HepG2 (cell line): ENCODE measurements around the gene LIME1. TPM values are rescaled to one million over a fixed set of nuclear protein-coding genes. Genes with fewer than 3 reads are reported as not detected.

Experiments used
- AKAP8 ChIP-seq: sonication (generic); formaldehyde crosslinking; IDR thresholded peaks from 2 replicates; pipeline ENCODE4 v1.5.1; 2020; ENCODE audit warnings: mild to moderate bottlenecking, missing genetic modification reagents
- ATRX ChIP-seq: sonication (generic); formaldehyde crosslinking; IDR thresholded peaks from 2 replicates; pipeline ENCODE4 v1.4.0; 2020; ENCODE audit warnings: missing genetic modification reagents, borderline replicate concordance
- CCAR2 ChIP-seq: fragments of 200-400 bp; formaldehyde crosslinking; optimal IDR thresholded peaks from 2 replicates; pipeline ENCODE3; 2018; ENCODE audit warnings: low read depth, mild to moderate bottlenecking, low read length, moderate library complexity
- FOXA1 ChIP-seq, 2 experiments: fragments of 450-650 bp in 1 of 2; sonication (generic) in 1 of 2; formaldehyde crosslinking in 1 of 2; IDR thresholded peaks; 2 replicates each; pipeline versions ENCODE4 v1.4.0 to v1.6.1; 2016 to 2020; ENCODE audit warnings: missing genetic modification reagents in 1 of 2
- FOXP1 ChIP-seq, 2 experiments: fragments of 450-650 bp in 1 of 2; IDR thresholded peaks; 2 replicates each; pipeline ENCODE4 v1.6.1; 2017 to 2018; ENCODE audit warnings: antibody characterized with exemption in 1 of 2
- ISL2 ChIP-seq: sonication (generic); formaldehyde crosslinking; IDR thresholded peaks from 2 replicates; pipeline ENCODE4 v1.5.0; 2020; ENCODE audit warnings: missing genetic modification reagents
- KLF13 ChIP-seq: sonication (generic); formaldehyde crosslinking; IDR thresholded peaks from 2 replicates; pipeline ENCODE4 v1.4.0; 2020; ENCODE audit warnings: mild to moderate bottlenecking, missing genetic modification reagents
- MXD4 ChIP-seq: IDR thresholded peaks from 2 replicates; pipeline ENCODE4 v1.6.1; 2016; ENCODE audit warnings: mild to moderate bottlenecking, missing biosample characterization, missing genetic modification reagents
- MYNN ChIP-seq: sonication (generic); formaldehyde crosslinking; IDR thresholded peaks from 2 replicates; pipeline ENCODE4 v1.4.0; 2020; ENCODE audit warnings: mild to moderate bottlenecking, low read depth, missing genetic modification reagents
- NRL ChIP-seq: sonication (generic); formaldehyde crosslinking; IDR thresholded peaks from 2 replicates; pipeline ENCODE4 v1.5.0; 2020; ENCODE audit warnings: missing genetic modification reagents, mild to moderate bottlenecking, moderate library complexity, borderline replicate concordance
- RXRB ChIP-seq: IDR thresholded peaks from 2 replicates; pipeline ENCODE4 v1.6.1; 2016; ENCODE audit warnings: borderline replicate concordance, missing genetic modification reagents, missing compliant biosample characterization
- ZBTB7B ChIP-seq: sonication (generic); formaldehyde crosslinking; IDR thresholded peaks from 2 replicates; pipeline ENCODE4 v1.4.0; 2020; ENCODE audit warnings: missing genetic modification reagents
- ZMAT3 ChIP-seq: sonication (generic); formaldehyde crosslinking; conservative IDR thresholded peaks from 2 replicates; pipeline ENCODE4 v1.7.0; 2021; ENCODE audit warnings: missing genetic modification reagents
- ZNF460 ChIP-seq: sonication (generic); formaldehyde crosslinking; IDR thresholded peaks from 2 replicates; pipeline ENCODE4 v1.5.1; 2020; ENCODE audit warnings: missing genetic modification reagents, mild to moderate bottlenecking, borderline replicate concordance
- ZNF646 ChIP-seq: sonication (generic); formaldehyde crosslinking; IDR thresholded peaks from 2 replicates; pipeline ENCODE4 v1.9.0; 2021; ENCODE audit warnings: mild to moderate bottlenecking, missing genetic modification reagents
- ZNF883 ChIP-seq: sonication (generic); formaldehyde crosslinking; IDR thresholded peaks from 2 replicates; pipeline ENCODE4 v1.5.1; 2020; ENCODE audit warnings: mild to moderate bottlenecking, missing genetic modification reagents; ENCODE audit errors: not compliant biosample characterization
- ZSCAN20 ChIP-seq: sonication (generic); formaldehyde crosslinking; IDR thresholded peaks from 2 replicates; pipeline ENCODE4 v1.4.0; 2020; ENCODE audit warnings: missing genetic modification reagents, mild to moderate bottlenecking, borderline replicate concordance
- polyA plus RNA-seq, 8 experiments: library from polyadenylated mRNA; depleted of rRNA in 3 of 8; stranded (reverse) in 7 of 8; unstranded in 1 of 8; fragments of >200 nt; fragmentation: Illumina TruSeq in 4 of 8; extraction: Trizol in 4 of 8; gene quantifications; 2 replicates each; pipeline versions ENCODE4 v1.2.1 to v1.2.3, GENCODE V29; 2011 to 2016; ENCODE audit warnings: low read depth in 4 of 8, missing spikeins in 1 of 8, mixed read lengths in 1 of 8; ENCODE audit not compliant: insufficient read depth in 1 of 8
- total RNA-seq, 5 experiments: library from RNA; depleted of rRNA; stranded (reverse); fragments of >200 nt; fragmentation: Illumina TruSeq; extraction: Trizol; gene quantifications; 2 replicates each; pipeline ENCODE4 v1.2.3, GENCODE V29; 2016; ENCODE audit warnings: low read depth in 1 of 5
- TF ChIP-seq, protein P1 (sequence below): sonication (generic); formaldehyde crosslinking; IDR thresholded peaks from 2 replicates; pipeline ENCODE4 v1.4.0; 2020; ENCODE audit warnings: missing genetic modification reagents
- TF ChIP-seq, protein P2 (sequence below): sonication (generic); formaldehyde crosslinking; IDR thresholded peaks from 2 replicates; pipeline ENCODE4 v1.4.0; 2020; ENCODE audit warnings: mild to moderate bottlenecking, missing genetic modification reagents

LIME1 gene
- total and polyA plus RNA-seq, 2 of the 13 experiments (the other 11 are each of a cell fraction or from before 2014, with no cell fraction given) = 13.0 to 61.5 TPM

- TF ChIP-seq ZNF646 (CRISPR knock-in tag) (no peak), RXRB (CRISPR knock-in tag) (no peak), ZBTB7B (CRISPR knock-in tag) (no peak), NRL (no peak), MXD4 (CRISPR knock-in tag) (no peak), CCAR2 (no peak), KLF13 (CRISPR knock-in tag) (no peak), ZMAT3 (no peak), ZSCAN20 (CRISPR knock-in tag) (no peak), ZNF883 (peak; percentile 24), MYNN (CRISPR knock-in tag) (no peak), FOXP1 (IDR thresholded peaks at IDR 0.05) (no peak), FOXP1 (CRISPR knock-in tag; IDR thresholded peaks at IDR 0.05) (no peak), ATRX (CRISPR knock-in tag) (no peak), AKAP8 (peak; percentile 20; the same call in 1 of the 2 replicates), ISL2 (CRISPR knock-in tag) (no peak), FOXA1 (IDR thresholded peaks at IDR 0.05) (no peak), FOXA1 (CRISPR knock-in tag; IDR thresholded peaks at IDR 0.05) (no peak), ZNF460 (CRISPR knock-in tag) (no peak)
- TF ChIP-seq, protein P1, sequence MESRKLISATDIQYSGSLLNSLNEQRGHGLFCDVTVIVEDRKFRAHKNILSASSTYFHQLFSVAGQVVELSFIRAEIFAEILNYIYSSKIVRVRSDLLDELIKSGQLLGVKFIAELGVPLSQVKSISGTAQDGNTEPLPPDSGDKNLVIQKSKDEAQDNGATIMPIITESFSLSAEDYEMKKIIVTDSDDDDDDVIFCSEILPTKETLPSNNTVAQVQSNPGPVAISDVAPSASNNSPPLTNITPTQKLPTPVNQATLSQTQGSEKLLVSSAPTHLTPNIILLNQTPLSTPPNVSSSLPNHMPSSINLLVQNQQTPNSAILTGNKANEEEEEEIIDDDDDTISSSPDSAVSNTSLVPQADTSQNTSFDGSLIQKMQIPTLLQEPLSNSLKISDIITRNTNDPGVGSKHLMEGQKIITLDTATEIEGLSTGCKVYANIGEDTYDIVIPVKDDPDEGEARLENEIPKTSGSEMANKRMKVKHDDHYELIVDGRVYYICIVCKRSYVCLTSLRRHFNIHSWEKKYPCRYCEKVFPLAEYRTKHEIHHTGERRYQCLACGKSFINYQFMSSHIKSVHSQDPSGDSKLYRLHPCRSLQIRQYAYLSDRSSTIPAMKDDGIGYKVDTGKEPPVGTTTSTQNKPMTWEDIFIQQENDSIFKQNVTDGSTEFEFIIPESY (CRISPR knock-in tag) = no peak
- TF ChIP-seq, protein P2, sequence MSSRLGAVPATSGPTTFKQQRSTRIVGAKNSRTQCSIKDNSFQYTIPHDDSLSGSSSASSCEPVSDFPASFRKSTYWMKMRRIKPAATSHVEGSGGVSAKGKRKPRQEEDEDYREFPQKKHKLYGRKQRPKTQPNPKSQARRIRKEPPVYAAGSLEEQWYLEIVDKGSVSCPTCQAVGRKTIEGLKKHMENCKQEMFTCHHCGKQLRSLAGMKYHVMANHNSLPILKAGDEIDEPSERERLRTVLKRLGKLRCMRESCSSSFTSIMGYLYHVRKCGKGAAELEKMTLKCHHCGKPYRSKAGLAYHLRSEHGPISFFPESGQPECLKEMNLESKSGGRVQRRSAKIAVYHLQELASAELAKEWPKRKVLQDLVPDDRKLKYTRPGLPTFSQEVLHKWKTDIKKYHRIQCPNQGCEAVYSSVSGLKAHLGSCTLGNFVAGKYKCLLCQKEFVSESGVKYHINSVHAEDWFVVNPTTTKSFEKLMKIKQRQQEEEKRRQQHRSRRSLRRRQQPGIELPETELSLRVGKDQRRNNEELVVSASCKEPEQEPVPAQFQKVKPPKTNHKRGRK (CRISPR knock-in tag) = no peak
These were observed 42.5 kb upstream of the LIME1 start (continued) for GRCh38 chr20:63693733-63694583.
